KBM-7 (cell line): ENCODE results near the gene AHCYL2.
"Not testable (repeated sequence)": the region's sequence is repeated elsewhere in the genome, so short reads cannot be mapped to it uniquely, and the experiment has no call there.

Source experiments
- DNase-seq: peaks from one replicate; pipeline ENCODE4 v3.0.0-alpha.2; 2015
- in situ Hi-C: fragments of 300-500 bp; cut with MboI; formaldehyde crosslinking; loops from 2 replicates; pipeline ENCODE4 v1.14.3; 2020; ENCODE audit warnings: low sequenced_read_pairs, low pct_unique_long_range_greater_than_20kb, mixed read lengths

The AHCYL2 gene

DNA sequence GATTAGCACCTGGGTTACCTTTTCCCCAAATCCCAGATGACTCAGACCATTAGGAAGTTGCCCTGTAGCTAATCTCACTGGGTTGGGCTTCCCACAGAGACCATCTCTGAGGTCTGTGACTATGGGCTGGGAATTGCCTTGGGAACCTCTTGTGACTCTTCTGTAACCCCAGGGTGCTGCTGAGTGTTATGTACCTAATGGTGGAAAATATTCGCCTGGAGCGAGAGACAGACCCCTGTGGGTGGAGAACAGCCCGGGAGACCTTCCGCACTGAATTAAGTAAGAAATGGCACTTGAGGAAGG is 229.4 kb downstream of the AHCYL2 start:
- in situ Hi-C loops: no loop called here
- DNase-seq: no peak

DNA sequence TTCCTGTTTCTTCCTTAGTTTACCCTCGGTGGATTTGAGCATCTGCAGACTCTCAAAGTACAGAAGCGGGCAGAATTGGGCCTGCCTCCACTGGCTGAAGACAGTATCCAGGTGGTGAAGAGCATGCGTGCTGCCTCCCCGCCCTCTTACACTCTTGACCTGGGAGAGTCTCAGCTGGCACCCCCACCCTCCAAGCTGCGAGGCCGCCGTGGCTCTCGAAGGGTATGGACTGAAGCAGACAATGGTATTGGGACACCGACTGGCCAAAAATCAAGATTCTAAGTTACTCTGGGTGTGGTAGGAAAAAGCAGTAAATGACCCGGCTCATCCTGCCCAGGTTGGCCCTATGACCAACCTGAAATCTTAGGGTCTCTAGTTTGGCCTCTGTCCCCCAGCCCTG is 231.6 kb downstream of the AHCYL2 start:
- no peak for DNase-seq
- in situ Hi-C loops: no loop called here

GRCh38 chr7:129457101-129457500 is 232.3 kb downstream of the AHCYL2 start:
- DNase-seq: no peak
- in situ Hi-C loops: no loop called here

- no peak for DNase-seq
- in situ Hi-C loops: no loop called here
Measured at GRCh38 chr7:129458171-129458570, 233.3 kb downstream of the AHCYL2 start.

GRCh38 chr7:129461809-129462208 is 237.0 kb downstream of the AHCYL2 start:
- no peak for DNase-seq
- in situ Hi-C loops: no loop called here

- in situ Hi-C loops: no loop called here
- DNase-seq: no peak
Measured at GRCh38 chr7:129462420-129462819, 237.6 kb downstream of the AHCYL2 start.

GRCh38 chr7:129464194-129464593 is 239.4 kb downstream of the AHCYL2 start:
- no peak for DNase-seq
- in situ Hi-C loops: no loop called here

DNA sequence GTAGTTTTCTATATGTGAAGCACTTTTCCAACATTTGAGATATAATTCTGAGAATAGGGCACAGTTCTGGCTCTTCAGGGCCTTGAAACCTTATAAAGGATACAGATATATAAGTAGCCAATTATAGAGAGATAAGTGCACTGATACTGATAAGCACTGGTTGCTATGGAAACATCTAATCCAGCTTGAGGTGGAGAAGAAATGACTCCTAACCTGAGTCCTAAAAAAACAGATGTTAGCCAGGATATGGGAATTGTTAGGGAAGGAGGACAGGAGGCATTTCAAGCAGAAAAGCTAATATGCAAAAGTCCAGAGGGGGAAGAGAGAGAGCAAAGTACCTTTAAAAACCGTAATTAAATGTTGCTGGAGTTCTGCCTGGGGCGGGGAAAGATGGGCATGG is 240.2 kb downstream of the AHCYL2 start:
- DNase-seq: no peak
- in situ Hi-C loops: no loop called here

DNA sequence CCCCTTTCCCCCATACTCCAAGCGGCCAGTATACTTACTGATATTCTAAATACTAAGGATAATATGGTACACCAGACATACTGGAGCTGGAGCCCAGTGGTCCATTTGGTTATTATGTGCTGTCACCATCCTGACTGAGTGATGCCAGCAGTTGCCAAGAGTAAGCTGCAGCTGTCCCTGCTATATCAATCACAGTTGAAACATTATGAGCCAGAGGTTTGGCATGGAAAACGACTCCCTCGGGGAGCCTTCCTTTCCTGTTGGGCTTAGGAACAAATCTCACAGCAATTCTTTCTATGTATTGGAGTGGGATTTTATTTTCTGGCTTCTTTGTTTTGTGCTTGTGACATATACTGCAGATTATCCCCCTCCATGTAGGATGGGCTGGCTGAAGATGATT is 242.0 kb downstream of the AHCYL2 start:
- in situ Hi-C loops: no loop called here
- DNase-seq: no peak

DNA sequence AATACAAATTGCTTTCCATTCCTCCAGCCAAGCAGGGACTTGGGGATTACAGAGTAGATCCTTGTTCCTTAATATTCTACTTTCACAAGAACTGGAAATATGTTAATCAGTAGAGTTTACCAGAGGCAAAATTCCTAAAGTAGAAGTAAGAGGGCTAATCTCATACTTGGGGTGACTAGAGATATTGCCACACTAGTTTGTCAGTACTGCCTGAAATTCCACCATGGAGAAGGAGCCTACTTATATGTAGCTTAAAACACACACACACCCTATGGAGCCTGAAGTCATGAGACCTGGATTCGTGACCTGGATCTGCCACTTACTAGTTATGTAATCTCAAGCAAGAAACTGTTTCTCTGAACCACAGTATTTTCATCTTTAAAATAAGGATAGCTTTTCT is 243.3 kb downstream of the AHCYL2 start:
- in situ Hi-C loops: no loop called here

GRCh38 chr7:129468547-129468946 is 243.7 kb downstream of the AHCYL2 start:
- in situ Hi-C loops: no loop called here
- no peak for DNase-seq

More for the DNA sequence above, 243.3 kb downstream of the AHCYL2 start:
- no peak for DNase-seq

- in situ Hi-C loops: no loop called here
- no peak for DNase-seq
Measured at GRCh38 chr7:129469930-129470329, 245.1 kb downstream of the AHCYL2 start.

DNA sequence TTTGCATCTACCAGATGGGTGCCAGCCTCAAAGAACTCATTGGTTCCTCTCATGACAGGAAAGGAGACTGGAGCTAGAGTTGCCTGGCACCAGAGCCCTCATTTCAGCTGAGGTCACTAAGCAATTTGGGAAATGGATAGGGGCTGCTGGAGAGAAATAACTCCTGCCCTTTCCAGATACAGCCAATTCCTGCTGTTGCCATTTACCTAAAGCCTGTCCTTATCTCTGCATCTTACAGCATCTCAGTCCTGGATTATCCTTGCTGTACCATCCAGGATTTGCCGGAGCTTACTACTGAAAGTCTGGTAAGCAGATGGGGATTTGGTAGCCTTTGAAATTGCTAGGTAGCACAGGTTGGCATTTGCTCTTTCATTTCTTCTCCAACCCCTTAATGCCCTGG is 245.6 kb downstream of the AHCYL2 start:
- in situ Hi-C loops: no loop called here

DNA sequence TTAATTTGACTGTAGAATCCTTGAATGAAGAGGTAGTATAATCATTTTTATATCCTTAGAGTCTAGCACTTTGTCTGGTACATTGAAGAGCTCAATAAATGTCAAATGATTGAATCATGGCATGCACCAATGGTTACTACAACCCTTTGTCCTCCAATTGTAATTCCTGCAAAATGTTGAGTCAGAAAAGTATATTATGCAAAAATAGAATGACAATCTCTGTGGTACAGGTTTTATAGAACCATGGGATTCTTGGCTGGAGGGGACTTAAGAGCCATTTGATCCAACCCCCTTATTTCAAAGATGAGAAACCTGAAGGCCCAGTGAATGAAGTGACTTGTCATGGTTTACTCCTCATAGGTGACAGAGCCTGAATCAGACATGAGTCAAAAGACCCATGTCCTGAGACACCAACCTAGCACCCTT is 246.6 kb downstream of the AHCYL2 start:
- in situ Hi-C loops: no loop called here
- no peak for DNase-seq

More for the DNA sequence above, 245.6 kb downstream of the AHCYL2 start:
- no peak for DNase-seq

- DNase-seq, in situ Hi-C loops: not testable (repeated sequence)
Measured at GRCh38 chr7:129475931-129476330, 251.1 kb downstream of the AHCYL2 start.

DNA sequence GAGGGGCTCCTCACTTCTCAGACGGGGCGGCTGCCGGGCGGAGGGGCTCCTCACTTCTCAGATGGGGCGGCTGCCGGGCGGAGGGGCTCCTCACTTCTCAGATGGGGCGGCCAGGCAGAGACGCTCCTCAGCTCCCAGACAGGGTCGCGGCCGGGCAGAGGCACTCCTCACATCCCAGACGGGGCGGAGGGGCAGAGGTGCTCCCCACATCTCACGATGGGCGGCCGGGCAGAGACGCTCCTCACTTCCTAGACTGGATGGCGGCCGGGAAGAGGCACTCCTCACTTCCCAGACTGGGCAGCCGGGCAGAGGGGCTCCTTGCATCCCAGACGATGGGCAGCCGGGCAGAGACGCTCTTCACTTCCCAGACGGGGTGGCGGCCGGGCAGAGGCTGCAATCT is 251.6 kb downstream of the AHCYL2 start:
- DNase-seq, in situ Hi-C loops: not testable (repeated sequence)
